Activated T-cell treated with anti-CD3 and anti-CD28 coated beads for 1 hour (primary cell): ENCODE measurements around the gene UQCRHL.
"Not testable (repeated sequence)": the region's sequence is repeated elsewhere in the genome, so short reads cannot be mapped to it uniquely, and the experiment has no call there.

Experiments used
- DNase-seq: peaks from one replicate; pipeline ENCODE4 v3.0.0-alpha.2; 2020; ENCODE audit warnings: low read depth

UQCRHL gene

DNA sequence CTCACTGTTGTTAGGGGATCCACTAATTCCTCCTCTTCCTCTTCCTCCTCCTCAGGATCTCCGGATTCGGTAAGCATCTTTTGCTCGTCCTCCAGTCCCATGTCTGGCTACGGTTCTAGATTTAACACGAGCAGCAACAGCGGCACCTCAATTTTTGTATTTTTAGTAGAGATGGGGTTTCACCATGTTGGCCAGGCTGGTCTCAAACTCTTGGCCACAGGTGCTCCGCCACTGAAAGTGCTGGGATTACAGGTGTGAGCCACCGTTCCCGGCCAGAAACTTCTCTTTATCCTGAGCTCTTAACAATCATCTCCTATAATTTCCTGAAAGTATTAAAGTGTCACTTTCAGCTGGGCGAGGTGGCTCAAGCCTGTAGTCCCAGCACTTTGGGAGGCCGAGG is at the start of gene UQCRHL:
UQCRHL (minus strand) TSS at position 101 of the 400 bp plus-strand sequence; CDS start at position 101, 0 bp downstream.
- not testable (repeated sequence) for DNase-seq

DNA sequence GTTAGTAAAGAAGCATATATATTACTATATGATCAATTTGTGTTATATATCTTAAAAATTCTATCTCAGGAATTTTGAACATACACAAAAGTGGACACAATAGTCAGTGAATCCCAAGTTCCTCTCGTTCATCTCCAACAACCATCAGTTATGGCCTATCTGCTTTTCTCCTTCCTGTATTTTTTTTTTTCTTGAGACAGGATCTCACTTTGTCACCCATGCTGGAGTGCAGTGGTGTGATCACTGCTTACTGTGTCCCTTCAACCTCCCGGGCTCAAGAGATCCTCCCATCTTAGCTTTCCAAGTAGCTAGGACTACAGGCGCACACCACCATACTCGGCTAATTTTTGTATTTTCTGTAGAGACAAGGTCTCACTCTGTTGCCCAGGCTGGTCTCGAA is 49.4 kb upstream of the UQCRHL start:
- no peak for DNase-seq

- no peak for DNase-seq
Observed at GRCh38 chr1:15852828-15853302, 45.4 kb upstream of the UQCRHL start.

GRCh38 chr1:15852036-15852827 is 44.8 kb upstream of the UQCRHL start:
- no peak for DNase-seq

GRCh38 chr1:15851210-15852035 is 44.0 kb upstream of the UQCRHL start:
- DNase-seq, result no peak

- DNase-seq, result no peak
Observed at GRCh38 chr1:15850471-15851001, 43.1 kb upstream of the UQCRHL start.

- no peak for DNase-seq
Observed at GRCh38 chr1:15849775-15850324, 42.4 kb upstream of the UQCRHL start.

GRCh38 chr1:15848929-15849774 is 41.7 kb upstream of the UQCRHL start:
- DNase-seq, result peak; percentile 56

DNA sequence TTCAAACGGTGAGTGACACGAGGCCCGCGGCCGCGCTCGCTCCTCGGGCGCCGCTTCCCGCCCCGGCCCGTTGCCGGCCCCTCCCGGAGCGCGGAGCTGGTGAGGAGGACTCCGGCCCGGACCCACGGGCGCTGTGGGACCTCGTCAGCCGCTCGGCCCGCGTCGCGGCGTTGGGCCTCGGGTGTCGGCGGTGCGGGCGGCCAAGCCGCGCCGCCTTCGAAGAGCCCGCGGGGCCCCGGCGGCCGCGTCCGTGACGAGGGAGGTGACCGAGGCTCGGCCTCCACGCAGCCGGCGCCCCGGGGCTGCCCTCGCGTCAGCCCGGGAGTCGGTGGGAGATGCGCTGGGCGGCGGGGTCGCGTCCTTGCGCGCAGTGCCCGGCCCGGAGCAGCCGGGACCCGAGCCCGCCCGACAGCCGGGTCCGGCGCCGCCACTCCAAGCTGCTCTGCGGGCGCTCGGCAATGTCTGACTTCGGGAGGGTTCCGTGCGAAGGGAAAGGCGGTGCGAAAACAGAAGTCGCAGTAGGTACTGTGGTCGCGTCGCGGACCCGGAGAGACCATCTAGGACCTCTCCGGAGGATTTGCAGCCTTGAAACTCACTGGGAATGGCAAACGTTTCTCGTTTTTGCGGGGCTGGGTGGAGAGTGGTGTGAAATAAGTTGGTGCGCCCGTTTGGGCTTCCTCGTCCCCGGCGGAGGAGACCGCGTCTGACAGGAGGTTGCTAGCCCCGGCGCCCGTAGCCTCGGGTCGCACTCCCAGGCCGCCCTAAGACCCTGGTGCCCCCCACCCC is 40.9 kb upstream of the UQCRHL start:
- peak; percentile 40 for DNase-seq

GRCh38 chr1:15847893-15848142 is 40.4 kb upstream of the UQCRHL start:
- DNase-seq, result peak; percentile 16

DNA sequence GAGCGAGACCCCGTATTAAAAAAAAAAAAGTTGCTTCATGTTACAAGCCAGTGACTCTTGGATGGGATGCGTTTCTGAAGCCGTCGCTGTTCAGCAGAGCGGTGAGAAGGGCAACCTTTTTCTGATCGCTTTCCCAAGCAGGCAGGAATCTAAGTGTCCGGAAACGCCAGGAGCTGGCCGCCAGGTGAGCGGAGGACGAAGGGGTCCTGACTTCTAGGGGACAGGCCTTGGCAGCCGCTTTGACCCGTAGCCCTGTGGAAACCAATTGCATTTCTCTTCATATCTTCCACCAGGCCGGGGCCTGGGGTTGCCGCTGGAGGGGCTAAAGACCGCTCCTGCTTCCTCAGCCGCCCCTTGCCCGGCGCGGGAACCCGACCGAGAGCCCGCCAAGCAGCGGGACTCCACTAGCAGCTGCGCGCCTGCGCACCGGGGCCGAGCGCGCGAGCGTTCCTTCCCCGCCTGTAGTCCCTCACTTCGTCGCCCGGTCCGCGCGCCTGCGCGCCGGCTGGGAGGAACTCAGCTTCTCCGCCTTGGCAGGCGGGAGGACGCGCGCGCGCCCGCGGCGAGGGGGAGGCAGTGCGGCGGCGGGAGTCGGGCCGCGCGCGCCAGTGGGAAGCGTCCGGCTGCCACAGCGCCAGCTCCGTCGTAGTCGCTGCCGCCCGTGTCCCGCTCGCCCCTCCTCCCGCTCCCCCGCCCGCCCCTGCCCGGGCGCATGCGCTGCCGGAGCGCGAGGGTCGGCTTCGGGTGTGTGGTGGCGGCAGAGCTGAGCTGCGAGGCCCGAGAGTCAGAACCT is 39.8 kb upstream of the UQCRHL start, which contains the start of gene SPEN:
SPEN (plus strand) TSS at position 608 of the 793 bp plus-strand sequence. CDS start 361 bp downstream, outside the sequence.
- DNase-seq, result peak; percentile 98

DNA sequence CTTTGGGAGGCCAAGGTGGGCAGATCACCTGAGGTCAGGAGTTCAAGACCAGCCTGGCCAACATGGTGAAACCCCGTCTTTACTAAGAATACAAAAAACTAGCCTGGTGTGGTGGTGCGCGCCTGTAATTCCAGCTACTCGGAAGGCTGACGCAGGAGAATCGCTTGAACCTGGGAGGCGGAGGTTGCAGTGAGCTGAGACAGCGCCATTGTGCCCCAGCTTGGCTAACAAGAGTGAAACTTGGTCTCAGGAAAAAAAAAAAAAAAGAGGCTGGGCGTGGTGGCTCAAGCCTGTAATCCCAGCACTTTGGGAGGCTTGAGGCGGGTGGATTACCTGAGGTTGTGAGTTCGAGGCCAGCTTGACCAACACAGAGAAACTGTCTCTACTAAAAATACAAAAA is 38.6 kb upstream of the UQCRHL start:
- DNase-seq, result not testable (repeated sequence)

- no peak for DNase-seq
Observed at GRCh38 chr1:15843826-15844572, 36.5 kb upstream of the UQCRHL start.

- DNase-seq, result no peak
Observed at GRCh38 chr1:15838721-15839120, 31.3 kb upstream of the UQCRHL start.

GRCh38 chr1:15837931-15838330 is 30.5 kb upstream of the UQCRHL start:
- DNase-seq, result no peak

DNA sequence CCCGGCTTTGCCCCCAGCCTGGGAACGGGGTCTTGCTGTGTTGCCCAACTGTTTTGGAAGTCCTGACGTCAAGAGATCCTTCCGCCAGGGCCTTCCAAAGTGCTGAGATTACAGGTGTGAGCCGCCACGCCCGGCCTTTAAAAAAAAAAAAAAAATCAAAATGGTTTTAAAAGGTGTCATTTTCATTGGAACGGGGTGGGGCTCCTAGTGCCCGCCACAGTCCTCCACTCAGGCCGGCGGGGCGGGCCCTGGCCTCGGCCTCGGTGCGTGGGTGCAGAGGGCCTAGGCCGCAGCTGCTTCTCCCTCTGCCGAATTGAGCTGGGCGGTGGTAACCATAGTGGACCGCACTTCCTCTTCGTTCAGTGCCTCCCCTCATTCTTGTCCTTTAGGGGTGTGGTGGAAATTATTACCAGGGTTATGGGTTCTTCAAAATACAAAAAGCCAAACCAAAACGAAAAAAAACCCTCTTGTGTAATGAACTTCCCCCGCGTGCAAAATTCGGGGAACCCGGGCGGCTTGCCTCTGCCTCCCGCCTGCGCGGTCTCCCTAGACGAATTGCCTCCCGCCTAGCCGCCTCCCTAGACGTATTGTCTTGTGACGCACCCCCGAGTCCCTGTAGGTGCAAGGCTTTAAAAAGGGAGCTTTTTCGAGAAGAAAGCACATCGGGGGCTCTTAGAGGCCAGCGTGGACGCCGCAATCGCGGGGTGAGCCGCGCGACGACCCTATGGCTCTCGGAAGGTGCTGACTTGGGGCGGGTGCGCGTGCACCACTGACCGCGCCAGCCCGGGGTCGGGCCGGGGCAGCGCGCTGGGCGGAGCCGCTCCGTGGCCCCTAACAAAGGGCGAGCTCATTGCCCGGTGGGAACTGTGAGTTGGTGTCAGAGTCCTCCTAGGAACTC is 29.6 kb upstream of the UQCRHL start:
- peak; percentile 10 for DNase-seq

DNA sequence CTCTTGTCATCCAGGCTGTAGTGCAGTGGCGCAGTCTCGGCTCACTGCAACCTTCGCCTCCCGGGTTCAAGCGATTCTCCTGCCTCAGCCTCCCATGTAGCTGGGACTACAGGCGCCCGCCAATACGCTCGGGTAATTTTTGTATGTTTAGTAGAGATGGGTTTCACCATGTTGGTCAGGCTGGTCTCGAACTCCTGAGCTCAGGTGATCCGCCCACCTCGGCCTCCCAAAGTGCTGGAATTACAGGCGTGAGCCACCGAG is 29.0 kb upstream of the UQCRHL start:
- DNase-seq, result not testable (repeated sequence)

GRCh38 chr1:15835741-15836510 is 28.5 kb upstream of the UQCRHL start:
- DNase-seq, result peak; percentile 99
